ENCODE data around the gene FOXO3. TPM values are rescaled to one million over a fixed set of nuclear protein-coding genes. Genes with fewer than 3 reads are reported as not detected.

FOXO3 gene
- total and polyA plus RNA-seq, 11 donors = 11.6 to 87.9 (median 38.7) TPM

DNA sequence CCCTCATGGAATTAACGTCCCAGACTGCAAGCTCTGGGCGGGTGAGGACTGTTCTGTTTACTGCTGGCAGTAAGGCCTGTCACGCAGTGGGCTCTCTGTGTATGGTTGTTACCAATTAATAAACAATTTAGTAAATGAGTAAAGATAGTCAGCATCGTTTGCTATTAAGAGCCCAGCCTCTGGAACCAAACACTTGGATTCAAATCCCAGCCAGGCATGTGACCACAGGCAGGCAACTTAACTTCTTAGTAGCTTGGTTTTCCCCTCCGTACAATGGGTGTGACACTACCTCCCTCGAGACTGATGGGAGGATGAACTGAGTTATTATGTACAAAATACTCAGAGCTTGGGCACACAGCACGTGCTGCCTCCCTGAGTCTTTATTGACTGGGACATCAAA lies 149.8 kb downstream of the FOXO3 start:
- 67 to 81% (median 78%) methylated on average over 7 of the region's 7 CpGs for WGBS, 4 donors
- H3K4me3 ChIP-seq = no peak overlapping the region
- H3K36me3 ChIP-seq = no peaks in the 10 kb centered on the region
- TF ChIP-seq POLR2A (IDR thresholded peaks at IDR 0.05) = no peak
- TF ChIP-seq, protein P1, sequence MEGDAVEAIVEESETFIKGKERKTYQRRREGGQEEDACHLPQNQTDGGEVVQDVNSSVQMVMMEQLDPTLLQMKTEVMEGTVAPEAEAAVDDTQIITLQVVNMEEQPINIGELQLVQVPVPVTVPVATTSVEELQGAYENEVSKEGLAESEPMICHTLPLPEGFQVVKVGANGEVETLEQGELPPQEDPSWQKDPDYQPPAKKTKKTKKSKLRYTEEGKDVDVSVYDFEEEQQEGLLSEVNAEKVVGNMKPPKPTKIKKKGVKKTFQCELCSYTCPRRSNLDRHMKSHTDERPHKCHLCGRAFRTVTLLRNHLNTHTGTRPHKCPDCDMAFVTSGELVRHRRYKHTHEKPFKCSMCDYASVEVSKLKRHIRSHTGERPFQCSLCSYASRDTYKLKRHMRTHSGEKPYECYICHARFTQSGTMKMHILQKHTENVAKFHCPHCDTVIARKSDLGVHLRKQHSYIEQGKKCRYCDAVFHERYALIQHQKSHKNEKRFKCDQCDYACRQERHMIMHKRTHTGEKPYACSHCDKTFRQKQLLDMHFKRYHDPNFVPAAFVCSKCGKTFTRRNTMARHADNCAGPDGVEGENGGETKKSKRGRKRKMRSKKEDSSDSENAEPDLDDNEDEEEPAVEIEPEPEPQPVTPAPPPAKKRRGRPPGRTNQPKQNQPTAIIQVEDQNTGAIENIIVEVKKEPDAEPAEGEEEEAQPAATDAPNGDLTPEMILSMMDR (IDR thresholded peaks at IDR 0.05) = no peak
- intact Hi-C loops (cut with DNase I) = loop anchor here in 1 of 10 donors (10.0 kb wide), 1 partner anchor 124 kb away; no protein-coding TSS in a partner anchor
- H3K9me3 ChIP-seq = no peaks in the 10 kb centered on the region
- DNase-seq (no peak), ATAC-seq (no peak)
- no peaks in the 10 kb centered on the region for H3K27me3 ChIP-seq
- peak overlapping the region in 1 of 12 donors; percentile 12 for H3K27ac ChIP-seq
- peaks cover 0 to 48% (median 16%) of the 10 kb centered on the region in 12 donors for H3K4me1 ChIP-seq

GRCh38 chr6:108711071-108711470 lies 150.4 kb downstream of the FOXO3 start:
- no peaks in the 10 kb centered on the region for H3K9me3 ChIP-seq

GRCh38 chr6:108711826-108712225 lies 151.1 kb downstream of the FOXO3 start:
- intact Hi-C loops (cut with DNase I) = loop anchor here in 1 of 10 donors (10.0 kb wide), 1 partner anchor 123 kb away; no protein-coding TSS in a partner anchor

More at GRCh38 chr6:108711071-108711470, 150.4 kb downstream of the FOXO3 start:
- DNase-seq = no peak
- H3K36me3 ChIP-seq = no peaks in the 10 kb centered on the region
- WGBS, 4 donors = 43 to 52% (median 47%) methylated on average over 5 of the region's 5 CpGs
- H3K4me1 ChIP-seq = peaks cover 0 to 48% (median 16%) of the 10 kb centered on the region in 12 donors
- TF ChIP-seq, protein P1 (IDR thresholded peaks at IDR 0.05) = no peak
- TF ChIP-seq POLR2A (IDR thresholded peaks at IDR 0.05) = no peak
- intact Hi-C loops (cut with DNase I) = loop anchor here in 1 of 10 donors (10.0 kb wide), 1 partner anchor 124 kb away; no protein-coding TSS in a partner anchor
- peak in 2 of 4 donors; percentile 32 to 48 for ATAC-seq
- H3K27ac ChIP-seq = no peak overlapping the region
- H3K27me3 ChIP-seq = no peaks in the 10 kb centered on the region
- no peak overlapping the region for H3K4me3 ChIP-seq

DNA sequence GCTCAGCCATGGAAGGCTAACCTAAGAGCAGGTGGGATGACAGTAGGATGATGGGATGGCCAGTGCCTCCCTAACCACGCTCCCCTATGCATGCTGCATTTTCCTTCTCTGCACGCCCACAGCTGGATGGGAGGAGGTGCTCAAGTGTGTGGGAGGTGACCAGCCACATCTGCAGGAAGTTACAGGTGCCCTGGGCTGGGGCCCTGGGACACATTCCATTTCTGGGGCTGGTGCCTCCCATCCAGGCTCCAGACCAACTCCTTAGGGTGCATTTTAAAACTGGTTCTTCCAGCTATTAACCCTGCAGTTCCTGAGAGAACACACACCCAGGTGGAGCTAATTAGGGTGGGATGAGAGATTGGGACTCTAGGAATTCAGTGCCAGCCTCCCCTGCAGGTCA lies 152.2 kb downstream of the FOXO3 start:
- 92 to 100% (median 94%) methylated on average over 1 to 2 of the region's 2 CpGs for WGBS, 4 donors
- ATAC-seq (no peak), DNase-seq (no peak)
- no peaks in the 10 kb centered on the region for H3K27me3 ChIP-seq
- intact Hi-C loops (cut with DNase I) = loop anchor here in 1 of 10 donors (10.0 kb wide), 1 partner anchor 122 kb away; no protein-coding TSS in a partner anchor
- no peak overlapping the region for H3K27ac ChIP-seq
- H3K4me3 ChIP-seq = no peak overlapping the region
- H3K4me1 ChIP-seq = peaks cover 0 to 45% (median 16%) of the 10 kb centered on the region in 12 donors
- H3K36me3 ChIP-seq = no peaks in the 10 kb centered on the region
- H3K9me3 ChIP-seq = no peaks in the 10 kb centered on the region
- no peak for TF ChIP-seq POLR2A (IDR thresholded peaks at IDR 0.05)
- TF ChIP-seq, protein P1 (IDR thresholded peaks at IDR 0.05) = no peak

More at GRCh38 chr6:108711826-108712225, 151.1 kb downstream of the FOXO3 start:
- H3K27me3 ChIP-seq = no peaks in the 10 kb centered on the region
- WGBS, 4 donors = 62 to 75% (median 73%) methylated on average over 5 of the region's 5 CpGs
- no peaks in the 10 kb centered on the region for H3K36me3 ChIP-seq
- peak in 1 of 4 donors; percentile 48 for ATAC-seq
- no peaks in the 10 kb centered on the region for H3K9me3 ChIP-seq
- TF ChIP-seq POLR2A (IDR thresholded peaks at IDR 0.05) = no peak
- TF ChIP-seq, protein P1 (IDR thresholded peaks at IDR 0.05) = no peak
- H3K27ac ChIP-seq = no peak overlapping the region
- peaks cover 0 to 48% (median 16%) of the 10 kb centered on the region in 12 donors for H3K4me1 ChIP-seq
- no peak for DNase-seq
- no peak overlapping the region for H3K4me3 ChIP-seq

Measured in heart left ventricle (tissue), 16 donors.